ENCODE data around the gene KCNE3.

KCNE3 gene

DNA sequence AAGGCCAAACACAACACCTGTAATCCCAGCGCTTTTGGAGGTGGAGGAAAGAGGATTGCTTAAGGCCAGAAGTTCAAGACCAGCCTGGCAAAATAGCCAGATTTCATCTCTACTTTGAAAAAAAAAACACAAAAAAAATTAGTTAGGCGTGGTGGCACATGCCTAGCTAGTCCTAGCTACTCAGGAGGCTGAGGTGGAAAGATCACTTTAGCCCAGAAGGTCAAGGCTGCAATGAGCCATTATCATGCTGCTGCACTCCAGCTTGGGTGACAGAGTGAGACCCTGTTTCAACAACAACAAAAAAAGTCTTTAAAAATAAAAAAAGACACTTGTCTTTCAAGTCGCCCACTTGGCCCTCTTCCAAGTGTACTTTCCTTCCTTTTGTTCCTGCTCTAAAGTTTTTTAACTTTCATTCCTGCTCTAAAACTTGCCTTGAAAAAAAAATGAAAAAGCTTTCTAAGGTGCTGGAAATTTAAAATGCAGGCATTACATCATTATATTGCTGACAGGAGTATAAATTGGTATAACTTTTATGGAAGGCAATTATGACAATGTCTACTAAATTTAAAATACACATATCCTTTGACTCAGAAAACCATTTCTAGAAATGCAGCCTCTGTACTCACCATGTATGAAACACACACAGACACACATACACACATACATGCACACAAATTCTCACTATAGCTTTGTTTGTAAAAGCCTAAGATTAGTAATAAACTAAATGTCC is 13.5 kb upstream of the KCNE3 start:
- no CpG with 5 or more reads among the region's 3 CpGs for WGBS (ENCODE audit: extremely low coverage, insufficient coverage, insufficient read length)
- H3K4me3 ChIP-seq (ENCODE audit: low read depth, low read length), result no peak overlapping the region
- H3K14ac ChIP-seq (ENCODE audit: low read length), result no peak overlapping the region
- H4K12ac ChIP-seq (ENCODE audit: low read depth, low read length), result no peak overlapping the region
- H3K18ac ChIP-seq (ENCODE audit: low read length), result no peak overlapping the region
- H3K4me1 ChIP-seq (ENCODE audit: control insufficient read depth in 1 of 2, insufficient read depth in 2 of 2, low read length in 2 of 2), result no peaks in the 10 kb centered on the region
- no peak overlapping the region for H2BK120ac ChIP-seq (ENCODE audit: insufficient read depth, low read length, poor library complexity)
- H3K23ac ChIP-seq (ENCODE audit: low read length), result no peak overlapping the region
- no peaks in the 10 kb centered on the region for H3K27me3 ChIP-seq (ENCODE audit: insufficient read depth, low read length)
- no peak overlapping the region for H3K9ac ChIP-seq (ENCODE audit: low read length)
- H4K8ac ChIP-seq (ENCODE audit: low read depth, low read length), result no peak overlapping the region
- no peaks in the 10 kb centered on the region for H3K79me2 ChIP-seq (ENCODE audit: control insufficient read depth, insufficient read depth, low read length, poor library complexity)
- DNase-seq, result no peak
- H3K36me3 ChIP-seq (ENCODE audit: control insufficient read depth in 1 of 2, insufficient read depth in 2 of 2, low read length in 2 of 2), result no peaks in the 10 kb centered on the region
- H3K79me1 ChIP-seq (ENCODE audit: low read length), result no peaks in the 10 kb centered on the region
- no peak overlapping the region for H2BK5ac ChIP-seq (ENCODE audit: low read depth, low read length, poor library complexity)
- H2AFZ ChIP-seq (ENCODE audit: insufficient read depth, low read length, poor library complexity), result no peak overlapping the region
- H3K4me2 ChIP-seq (ENCODE audit: low read length), result no peak overlapping the region
- no peak overlapping the region for H2AK5ac ChIP-seq (ENCODE audit: low read length)
- H2BK12ac ChIP-seq (ENCODE audit: low read length), result no peak overlapping the region
- no peak overlapping the region for H3K27ac ChIP-seq (ENCODE audit: low read depth, low read length)
- no peaks in the 10 kb centered on the region for H3K9me3 ChIP-seq (ENCODE audit: insufficient read depth, low read depth, low read length)
- no peak overlapping the region for H3K4ac ChIP-seq (ENCODE audit: low read depth, low read length)
- H4K91ac ChIP-seq (ENCODE audit: low read depth, low read length), result no peak overlapping the region

DNA sequence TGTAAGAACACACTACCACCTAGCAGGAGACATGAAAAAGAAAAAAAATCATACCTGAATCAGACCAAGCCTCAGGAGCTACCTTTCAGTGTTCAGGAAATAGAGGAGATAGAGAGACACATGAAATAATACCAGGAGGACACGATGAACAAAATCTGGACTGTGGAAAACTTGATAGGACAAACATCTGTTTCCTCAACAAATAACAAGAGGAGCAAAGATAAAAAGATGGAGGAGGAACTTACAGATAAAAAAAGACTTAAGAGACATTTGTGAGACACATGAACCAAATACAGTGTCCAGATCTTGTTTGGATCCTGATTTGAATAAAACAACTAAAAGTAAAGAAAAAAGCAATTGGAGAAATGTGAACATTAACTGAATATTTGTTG is 12.4 kb upstream of the KCNE3 start:
- Histone ChIP-seq H3K9ac (ENCODE audit: low read length) (no peak overlapping the region), H3K4me3 (ENCODE audit: low read depth, low read length) (no peak overlapping the region), H3K14ac (ENCODE audit: low read length) (no peak overlapping the region), H2AFZ (ENCODE audit: insufficient read depth, low read length, poor library complexity) (no peak overlapping the region), H3K18ac (ENCODE audit: low read length) (no peak overlapping the region), H3K36me3 (ENCODE audit: control insufficient read depth in 1 of 2, insufficient read depth in 2 of 2, low read length in 2 of 2) (no peaks in the 10 kb centered on the region), H3K9me3 (ENCODE audit: insufficient read depth, low read depth, low read length) (no peaks in the 10 kb centered on the region), H3K4me1 (ENCODE audit: control insufficient read depth in 1 of 2, insufficient read depth in 2 of 2, low read length in 2 of 2) (no peaks in the 10 kb centered on the region), H3K4me2 (ENCODE audit: low read length) (no peak overlapping the region), H2BK5ac (ENCODE audit: low read depth, low read length, poor library complexity) (no peak overlapping the region), H3K27me3 (ENCODE audit: insufficient read depth, low read length) (no peaks in the 10 kb centered on the region), H3K23ac (ENCODE audit: low read length) (no peak overlapping the region), H2BK12ac (ENCODE audit: low read length) (no peak overlapping the region), H2AK5ac (ENCODE audit: low read length) (no peak overlapping the region), H4K12ac (ENCODE audit: low read depth, low read length) (no peak overlapping the region), H3K79me1 (ENCODE audit: low read length) (no peaks in the 10 kb centered on the region), H3K79me2 (ENCODE audit: control insufficient read depth, insufficient read depth, low read length, poor library complexity) (no peaks in the 10 kb centered on the region), H4K91ac (ENCODE audit: low read depth, low read length) (no peak overlapping the region), H4K8ac (ENCODE audit: low read depth, low read length) (no peak overlapping the region), H2BK120ac (ENCODE audit: insufficient read depth, low read length, poor library complexity) (no peak overlapping the region), H3K4ac (ENCODE audit: low read depth, low read length) (no peak overlapping the region), H3K27ac (ENCODE audit: low read depth, low read length) (no peak overlapping the region)
- no CpG with 5 or more reads among the region's 1 CpG for WGBS (ENCODE audit: extremely low coverage, insufficient coverage, insufficient read length)
- DNase-seq, result no peak

DNA sequence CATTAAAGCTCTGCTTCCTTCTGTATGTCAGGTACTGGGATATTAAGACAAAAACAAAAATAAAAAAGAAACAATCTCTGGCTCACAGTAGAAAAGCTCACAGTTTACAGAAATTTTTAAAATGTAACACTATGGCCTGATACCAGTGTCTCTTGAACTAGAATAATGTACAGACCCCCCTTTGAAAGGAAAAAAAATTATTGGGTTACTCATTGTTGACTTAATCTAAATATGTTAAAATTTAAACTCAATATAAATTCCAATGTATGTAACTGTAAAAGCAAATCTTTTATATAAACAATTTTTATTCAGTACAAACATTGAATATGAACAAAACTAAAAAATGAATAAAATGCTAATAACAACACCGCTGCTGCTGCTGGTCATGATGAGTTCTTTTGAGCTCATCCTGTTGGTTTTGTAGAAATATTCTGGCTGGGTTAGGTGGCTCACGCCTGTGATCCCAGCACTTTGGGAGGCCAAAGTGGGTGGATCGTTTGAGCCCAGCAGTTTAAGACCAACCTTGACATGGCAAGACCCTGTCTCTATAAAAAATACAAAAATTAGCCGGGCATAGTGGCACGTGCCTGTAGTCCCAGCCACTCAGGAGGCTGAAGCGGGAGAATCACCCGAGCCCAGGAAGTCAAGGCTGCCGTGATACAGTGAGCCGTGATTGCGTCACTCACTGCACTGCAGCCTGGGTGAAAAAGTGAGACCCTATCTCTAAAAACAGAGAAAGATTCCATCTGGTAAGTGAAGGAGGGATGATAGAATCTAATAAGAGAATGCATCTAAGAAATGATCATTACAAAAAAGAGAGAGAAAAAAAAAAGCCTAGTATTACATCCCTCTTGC is 11.8 kb upstream of the KCNE3 start:
- Histone ChIP-seq H3K18ac (ENCODE audit: low read length) (no peak overlapping the region), H2AFZ (ENCODE audit: insufficient read depth, low read length, poor library complexity) (no peak overlapping the region), H3K14ac (ENCODE audit: low read length) (no peak overlapping the region), H3K27me3 (ENCODE audit: insufficient read depth, low read length) (no peaks in the 10 kb centered on the region), H3K27ac (ENCODE audit: low read depth, low read length) (no peak overlapping the region), H3K4ac (ENCODE audit: low read depth, low read length) (no peak overlapping the region), H2AK5ac (ENCODE audit: low read length) (no peak overlapping the region), H4K91ac (ENCODE audit: low read depth, low read length) (no peak overlapping the region), H3K36me3 (ENCODE audit: control insufficient read depth in 1 of 2, insufficient read depth in 2 of 2, low read length in 2 of 2) (no peaks in the 10 kb centered on the region), H3K9ac (ENCODE audit: low read length) (no peak overlapping the region), H3K4me2 (ENCODE audit: low read length) (no peak overlapping the region), H2BK120ac (ENCODE audit: insufficient read depth, low read length, poor library complexity) (no peak overlapping the region), H3K9me3 (ENCODE audit: insufficient read depth, low read depth, low read length) (no peaks in the 10 kb centered on the region), H3K23ac (ENCODE audit: low read length) (no peak overlapping the region), H2BK12ac (ENCODE audit: low read length) (no peak overlapping the region), H3K79me2 (ENCODE audit: control insufficient read depth, insufficient read depth, low read length, poor library complexity) (no peaks in the 10 kb centered on the region), H4K8ac (ENCODE audit: low read depth, low read length) (no peak overlapping the region), H2BK5ac (ENCODE audit: low read depth, low read length, poor library complexity) (no peak overlapping the region), H3K4me3 (ENCODE audit: low read depth, low read length) (no peak overlapping the region), H3K79me1 (ENCODE audit: low read length) (no peaks in the 10 kb centered on the region), H4K12ac (ENCODE audit: low read depth, low read length) (no peak overlapping the region), H3K4me1 (ENCODE audit: control insufficient read depth in 1 of 2, insufficient read depth in 2 of 2, low read length in 2 of 2) (no peaks in the 10 kb centered on the region)
- no CpG with 5 or more reads among the region's 10 CpGs for WGBS (ENCODE audit: extremely low coverage, insufficient coverage, insufficient read length)
- no peak for DNase-seq

DNA sequence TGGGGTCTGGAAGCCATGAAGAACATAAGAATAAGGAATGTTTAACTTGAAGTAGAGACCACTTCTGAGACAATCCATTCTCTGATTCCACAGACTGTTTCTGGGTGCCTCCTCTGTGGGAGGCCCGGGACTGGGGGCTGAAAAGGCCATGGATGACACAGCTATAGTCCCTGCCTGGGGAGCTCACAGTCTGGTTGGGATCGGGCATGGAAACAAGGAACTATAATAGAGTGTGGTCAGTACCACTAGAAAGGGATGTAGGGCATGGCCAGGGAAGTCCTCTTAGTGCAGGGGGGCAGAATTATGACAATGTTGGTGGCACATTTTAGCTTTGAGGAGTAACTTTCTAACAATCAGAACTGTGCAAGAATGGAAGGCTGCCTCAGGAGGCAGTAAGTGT is 9.2 kb upstream of the KCNE3 start:
- no peak for DNase-seq

More for the DNA sequence above, 9.2 kb upstream of the KCNE3 start:
- Histone ChIP-seq H3K4me2 (ENCODE audit: low read length) (no peak overlapping the region), H3K4me3 (ENCODE audit: low read depth, low read length) (no peak overlapping the region), H3K14ac (ENCODE audit: low read length) (no peak overlapping the region), H2AK5ac (ENCODE audit: low read length) (no peak overlapping the region), H4K91ac (ENCODE audit: low read depth, low read length) (no peak overlapping the region), H3K36me3 (ENCODE audit: control insufficient read depth in 1 of 2, insufficient read depth in 2 of 2, low read length in 2 of 2) (no peaks in the 10 kb centered on the region), H3K18ac (ENCODE audit: low read length) (no peak overlapping the region), H3K9me3 (ENCODE audit: insufficient read depth, low read depth, low read length) (no peaks in the 10 kb centered on the region), H3K4me1 (ENCODE audit: control insufficient read depth in 1 of 2, insufficient read depth in 2 of 2, low read length in 2 of 2) (no peaks in the 10 kb centered on the region), H3K79me1 (ENCODE audit: low read length) (no peaks in the 10 kb centered on the region), H3K27ac (ENCODE audit: low read depth, low read length) (no peak overlapping the region), H2BK5ac (ENCODE audit: low read depth, low read length, poor library complexity) (no peak overlapping the region), H3K27me3 (ENCODE audit: insufficient read depth, low read length) (no peaks in the 10 kb centered on the region), H3K4ac (ENCODE audit: low read depth, low read length) (no peak overlapping the region), H4K12ac (ENCODE audit: low read depth, low read length) (no peak overlapping the region), H3K23ac (ENCODE audit: low read length) (no peak overlapping the region), H2BK12ac (ENCODE audit: low read length) (no peak overlapping the region), H2BK120ac (ENCODE audit: insufficient read depth, low read length, poor library complexity) (no peak overlapping the region), H2AFZ (ENCODE audit: insufficient read depth, low read length, poor library complexity) (no peak overlapping the region), H3K9ac (ENCODE audit: low read length) (no peak overlapping the region), H4K8ac (ENCODE audit: low read depth, low read length) (no peak overlapping the region), H3K79me2 (ENCODE audit: control insufficient read depth, insufficient read depth, low read length, poor library complexity) (no peaks in the 10 kb centered on the region)
- WGBS (ENCODE audit: extremely low coverage, insufficient coverage, insufficient read length), result no CpG with 5 or more reads among the region's 2 CpGs

Data from trophoblast cell (in vitro differentiated cells and primary cell).